ENCODE measurements around the gene PTPN5.

Gene PTPN5

GRCh38 chr11:18791207-18791968 lies at the start of gene PTPN5:
Gene PTPN5 (minus strand): TSS chr11:18791798. CDS start chr11:18771958, 19,840 bp downstream.
- TF ChIP-seq GATA3 (IDR thresholded peaks at IDR 0.05; ENCODE audit: low read depth, low read length) (no peak), GATA2 (IDR thresholded peaks at IDR 0.05; ENCODE audit: low read depth, low read length) (no peak)

- TF ChIP-seq GATA3 (IDR thresholded peaks at IDR 0.05; ENCODE audit: low read depth, low read length) (no peak), GATA2 (IDR thresholded peaks at IDR 0.05; ENCODE audit: low read depth, low read length) (no peak)
Observed at GRCh38 chr11:18836417-18836816, 44.8 kb upstream of the PTPN5 start.

GRCh38 chr11:18834754-18835466 lies 43.3 kb upstream of the PTPN5 start:
- no peak for TF ChIP-seq GATA2 (IDR thresholded peaks at IDR 0.05; ENCODE audit: low read depth, low read length)
- no peak for TF ChIP-seq GATA3 (IDR thresholded peaks at IDR 0.05; ENCODE audit: low read depth, low read length)

GRCh38 chr11:18804199-18804999 lies 12.8 kb upstream of the PTPN5 start:
- TF ChIP-seq GATA3 (IDR thresholded peaks at IDR 0.05; ENCODE audit: low read depth, low read length) (no peak), GATA2 (IDR thresholded peaks at IDR 0.05; ENCODE audit: low read depth, low read length) (no peak)

GRCh38 chr11:18802381-18803257 lies 11.0 kb upstream of the PTPN5 start:
- TF ChIP-seq GATA3 (IDR thresholded peaks at IDR 0.05; ENCODE audit: low read depth, low read length) (no peak), GATA2 (IDR thresholded peaks at IDR 0.05; ENCODE audit: low read depth, low read length) (no peak)

GRCh38 chr11:18798799-18799469 lies 7.3 kb upstream of the PTPN5 start:
- TF ChIP-seq GATA2 (IDR thresholded peaks at IDR 0.05; ENCODE audit: low read depth, low read length) (no peak), GATA3 (IDR thresholded peaks at IDR 0.05; ENCODE audit: low read depth, low read length) (no peak)

GRCh38 chr11:18794956-18795355 lies 3.4 kb upstream of the PTPN5 start:
- TF ChIP-seq GATA3 (IDR thresholded peaks at IDR 0.05; ENCODE audit: low read depth, low read length) (no peak), GATA2 (IDR thresholded peaks at IDR 0.05; ENCODE audit: low read depth, low read length) (no peak)

- TF ChIP-seq GATA2 (IDR thresholded peaks at IDR 0.05; ENCODE audit: low read depth, low read length) (no peak), GATA3 (IDR thresholded peaks at IDR 0.05; ENCODE audit: low read depth, low read length) (no peak)
Observed at GRCh38 chr11:18792827-18793226, 1.2 kb upstream of the PTPN5 start.

GRCh38 chr11:18791969-18792628 lies 501 bp upstream of the PTPN5 start:
- no peak for TF ChIP-seq GATA3 (IDR thresholded peaks at IDR 0.05; ENCODE audit: low read depth, low read length)
- no peak for TF ChIP-seq GATA2 (IDR thresholded peaks at IDR 0.05; ENCODE audit: low read depth, low read length)

- no peak for TF ChIP-seq GATA3 (IDR thresholded peaks at IDR 0.05; ENCODE audit: low read depth, low read length)
- TF ChIP-seq GATA2 (IDR thresholded peaks at IDR 0.05; ENCODE audit: low read depth, low read length): no peak
Observed at GRCh38 chr11:18790883-18791206, 753 bp downstream of the PTPN5 start.

GRCh38 chr11:18789942-18790341 lies 1.7 kb downstream of the PTPN5 start:
- TF ChIP-seq GATA2 (IDR thresholded peaks at IDR 0.05; ENCODE audit: low read depth, low read length): no peak
- TF ChIP-seq GATA3 (IDR thresholded peaks at IDR 0.05; ENCODE audit: low read depth, low read length): no peak

GRCh38 chr11:18785411-18785810 lies 6.2 kb downstream of the PTPN5 start:
- TF ChIP-seq GATA2 (IDR thresholded peaks at IDR 0.05; ENCODE audit: low read depth, low read length) (no peak), GATA3 (IDR thresholded peaks at IDR 0.05; ENCODE audit: low read depth, low read length) (no peak)

Data from SH-SY5Y (cell line).